ENCODE measurements around the gene CRELD1.

CRELD1 gene

DNA sequence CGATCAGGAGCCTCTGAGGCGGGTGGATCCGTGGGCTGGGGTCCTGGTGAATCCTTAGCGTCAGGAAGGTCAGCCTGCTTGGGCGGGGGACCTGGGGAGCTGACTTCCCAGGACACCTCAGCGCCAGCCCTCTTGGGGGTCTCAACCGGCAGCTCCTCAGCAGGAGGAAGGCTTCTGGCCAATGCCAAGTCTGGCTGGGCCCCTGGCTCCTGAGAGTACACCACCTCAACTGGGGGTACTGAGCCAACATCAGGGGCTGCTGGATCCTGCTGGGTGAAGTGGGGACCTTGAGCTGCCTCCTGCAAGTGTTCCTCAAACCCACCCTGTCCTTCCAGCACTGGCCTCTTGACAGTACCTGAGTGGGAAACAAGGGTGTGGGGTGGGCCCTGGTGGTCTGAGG is 15.5 kb downstream of the CRELD1 start:
- H3K4me3 ChIP-seq = no peak overlapping the region
- H3K27ac ChIP-seq = no peak overlapping the region

- no peak overlapping the region for H3K4me3 ChIP-seq
Measured at GRCh38 chr3:9949626-9950025, 16.0 kb downstream of the CRELD1 start.

DNA sequence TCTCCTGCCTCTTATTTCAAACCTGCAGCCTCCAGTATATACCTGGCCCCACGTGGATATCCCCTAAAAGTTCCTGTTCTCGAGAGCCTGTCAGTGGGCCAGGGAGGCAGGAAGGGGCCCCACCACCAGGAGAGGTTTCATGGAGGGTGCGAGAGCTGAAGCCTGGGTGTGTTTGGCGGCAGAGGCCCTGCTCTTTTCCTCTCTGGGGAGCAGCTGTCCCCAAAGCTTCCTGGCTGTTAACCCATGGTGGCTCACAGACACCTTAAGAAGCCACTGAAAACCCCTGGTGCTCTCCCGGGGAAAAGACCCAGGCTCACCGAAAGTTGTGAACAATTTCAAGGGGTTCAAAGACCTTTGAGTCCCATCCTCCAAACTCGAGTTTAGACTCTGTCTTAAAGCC is 17.5 kb downstream of the CRELD1 start:
- peak overlapping the region in 1 of 7 experiments; percentile 35 for H3K4me3 ChIP-seq
- no peak overlapping the region for H3K27ac ChIP-seq

More at GRCh38 chr3:9949626-9950025, 16.0 kb downstream of the CRELD1 start:
- H3K27ac ChIP-seq = no peak overlapping the region

- H3K27ac ChIP-seq = peak overlapping the region in 3 of 21 experiments; percentile 4 to 31 (median 18)
- peak overlapping the region; percentile 35 to 58 (median 47) for H3K4me3 ChIP-seq
Measured at GRCh38 chr3:9951598-9951961, 17.9 kb downstream of the CRELD1 start.

GRCh38 chr3:9951962-9952805 is 18.6 kb downstream of the CRELD1 start, which contains the start of gene PRRT3:
Gene PRRT3 (minus strand): TSS chr3:9952408. CDS start chr3:9950115, 2,293 bp downstream.
- peak within 1 kb of the TSS; percentile 35 to 58 (median 47) for H3K4me3 ChIP-seq
- H3K27ac ChIP-seq = peak within 1 kb of the TSS in 5 of 21 experiments; percentile 4 to 38 (median 27)

- Histone ChIP-seq H3K27ac (no peak overlapping the region), H3K4me3 (no peak overlapping the region)
Measured at GRCh38 chr3:9955067-9955502, 21.5 kb downstream of the CRELD1 start.

DNA sequence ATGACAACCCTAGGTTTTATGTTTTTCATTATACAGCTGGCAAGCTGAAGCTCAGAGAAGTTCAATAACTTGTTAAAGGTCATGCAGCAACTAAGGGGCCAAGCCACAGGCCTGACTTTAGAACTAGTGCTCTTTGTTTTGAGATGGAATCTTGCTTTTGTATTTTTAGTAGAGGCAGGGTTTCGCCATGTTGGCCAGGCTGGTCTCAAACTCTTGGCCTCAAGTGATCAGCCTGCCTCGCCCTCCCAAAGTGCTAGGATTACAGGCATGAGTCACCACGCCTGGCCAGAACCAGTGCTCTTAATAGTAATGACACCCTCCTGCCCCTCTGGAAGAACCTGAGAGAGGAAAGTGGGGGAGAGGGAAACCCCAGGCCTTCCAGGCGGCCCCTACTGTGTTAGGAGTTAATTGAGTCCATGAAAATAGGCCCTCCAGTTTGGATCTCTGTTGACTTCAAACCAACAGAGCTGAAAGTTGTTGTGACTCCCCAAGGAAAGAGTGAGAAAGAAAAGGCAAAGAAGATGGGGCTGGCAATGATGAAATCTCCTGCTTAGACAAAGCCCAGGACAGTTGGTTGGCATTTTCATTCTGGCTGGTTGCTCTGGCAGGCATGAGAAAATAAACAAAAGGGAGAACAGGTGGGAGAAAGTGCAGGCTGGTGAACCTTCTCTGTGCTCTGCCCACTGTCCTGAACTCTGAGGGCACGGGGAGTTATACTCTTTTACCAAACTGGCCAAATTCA is 22.1 kb downstream of the CRELD1 start:
- Histone ChIP-seq H3K27ac (peak overlapping the region in 5 of 21 experiments; percentile 1 to 45 (median 25)), H3K4me3 (no peak overlapping the region)

DNA sequence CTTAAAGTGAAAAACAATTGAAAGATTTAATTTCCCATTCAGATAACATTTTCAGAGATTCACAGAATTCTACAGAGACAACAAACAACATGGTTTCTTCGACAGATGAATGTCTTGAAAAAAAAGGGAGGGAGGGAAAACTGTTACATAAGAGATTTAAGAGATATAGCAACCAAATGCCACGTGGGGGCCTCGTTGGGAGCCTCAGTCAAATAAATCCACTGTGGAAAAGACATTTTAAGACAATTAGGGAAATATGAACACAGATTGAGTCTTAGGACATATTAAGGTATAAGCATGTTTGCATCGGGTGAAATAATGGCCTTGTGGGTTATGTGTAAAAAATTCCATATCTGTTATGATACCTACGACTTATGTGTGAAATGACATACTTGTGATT is 23.6 kb downstream of the CRELD1 start:
- H3K27ac ChIP-seq = no peak overlapping the region
- H3K4me3 ChIP-seq = no peak overlapping the region

DNA sequence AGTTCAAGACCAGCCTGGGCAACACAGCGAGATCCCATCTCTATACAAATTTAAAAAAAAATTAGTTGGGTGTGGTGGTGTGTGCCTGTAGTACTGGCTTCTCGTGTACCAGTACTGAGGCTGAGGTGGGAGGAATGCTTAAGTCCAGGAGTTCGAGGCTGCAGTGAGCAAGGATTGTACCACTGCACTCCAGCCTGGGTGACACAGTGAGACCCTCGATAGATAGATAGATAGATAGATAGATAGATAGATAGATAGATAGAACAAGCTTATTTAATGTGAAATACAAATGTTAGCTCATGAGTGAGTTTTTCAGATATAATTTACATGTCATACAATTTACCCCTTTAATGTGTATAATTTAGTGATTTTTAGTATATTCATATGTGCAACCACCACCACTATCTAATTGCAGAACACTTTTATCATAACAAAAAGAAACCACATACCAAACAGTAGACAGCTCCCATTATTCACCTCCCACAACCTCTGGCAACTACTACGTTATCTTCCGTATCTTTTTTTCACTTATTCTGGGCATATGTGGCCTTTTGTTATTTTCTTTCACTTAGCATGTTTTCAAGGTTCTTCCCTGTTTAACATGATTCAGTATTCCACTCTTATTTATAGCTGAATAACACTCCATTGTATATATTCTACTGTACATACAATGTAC is 31.7 kb downstream of the CRELD1 start:
- no peak overlapping the region for H3K27ac ChIP-seq
- H3K4me3 ChIP-seq = no peak overlapping the region

DNA sequence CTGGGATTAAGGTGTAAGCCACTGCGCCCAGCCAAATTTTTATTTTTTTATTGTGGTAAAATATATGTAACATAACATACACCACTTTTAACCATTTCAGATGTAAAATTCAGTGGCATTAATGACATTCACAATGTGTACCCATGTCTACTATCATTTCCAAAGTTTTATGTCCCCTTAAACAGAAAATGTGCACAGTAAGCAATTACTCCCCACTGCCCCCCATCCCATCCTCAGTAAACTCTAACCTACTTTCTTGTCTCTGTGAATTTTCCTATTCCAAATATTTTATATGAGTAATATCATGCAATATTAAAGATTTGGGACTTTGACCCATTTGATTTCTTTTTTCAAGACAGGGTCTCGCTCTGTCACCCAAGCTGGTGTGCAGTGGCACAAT is 33.2 kb downstream of the CRELD1 start:
- Histone ChIP-seq H3K4me3 (no peak overlapping the region), H3K27ac (no peak overlapping the region)

GRCh38 chr3:9969632-9970019 is 36.0 kb downstream of the CRELD1 start:
- no peak overlapping the region for H3K27ac ChIP-seq

DNA sequence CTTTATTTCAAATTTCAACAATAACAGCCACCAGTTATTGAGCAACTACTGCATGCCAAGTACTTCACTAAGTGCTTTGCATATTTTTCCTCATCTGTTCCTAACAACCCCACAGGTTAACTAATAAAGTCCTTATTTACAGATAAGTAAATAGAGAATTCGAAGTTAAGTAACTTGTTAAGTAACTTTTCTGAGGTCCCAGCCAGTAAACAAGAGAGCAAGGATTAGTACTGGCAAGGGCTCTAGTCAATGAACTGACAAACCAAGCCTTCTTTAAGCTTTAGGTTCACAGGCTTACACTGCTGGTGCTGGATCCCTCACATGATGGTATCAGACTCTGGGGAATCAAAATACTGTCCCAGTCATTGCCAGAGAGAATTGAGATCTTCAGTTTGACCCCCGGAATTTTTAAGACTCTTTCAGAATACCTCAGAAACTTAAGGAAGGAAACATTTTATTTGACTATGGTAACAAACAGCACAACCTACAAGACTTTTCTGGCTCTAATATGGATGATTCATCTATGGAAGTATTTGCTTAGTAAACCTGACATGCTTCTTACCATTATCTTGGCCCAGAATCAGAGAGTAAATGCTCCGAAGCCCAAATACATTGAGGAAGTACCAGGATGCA is 36.5 kb downstream of the CRELD1 start:
- Histone ChIP-seq H3K27ac (no peak overlapping the region), H3K4me3 (no peak overlapping the region)

More at GRCh38 chr3:9969632-9970019, 36.0 kb downstream of the CRELD1 start:
- no peak overlapping the region for H3K4me3 ChIP-seq

DNA sequence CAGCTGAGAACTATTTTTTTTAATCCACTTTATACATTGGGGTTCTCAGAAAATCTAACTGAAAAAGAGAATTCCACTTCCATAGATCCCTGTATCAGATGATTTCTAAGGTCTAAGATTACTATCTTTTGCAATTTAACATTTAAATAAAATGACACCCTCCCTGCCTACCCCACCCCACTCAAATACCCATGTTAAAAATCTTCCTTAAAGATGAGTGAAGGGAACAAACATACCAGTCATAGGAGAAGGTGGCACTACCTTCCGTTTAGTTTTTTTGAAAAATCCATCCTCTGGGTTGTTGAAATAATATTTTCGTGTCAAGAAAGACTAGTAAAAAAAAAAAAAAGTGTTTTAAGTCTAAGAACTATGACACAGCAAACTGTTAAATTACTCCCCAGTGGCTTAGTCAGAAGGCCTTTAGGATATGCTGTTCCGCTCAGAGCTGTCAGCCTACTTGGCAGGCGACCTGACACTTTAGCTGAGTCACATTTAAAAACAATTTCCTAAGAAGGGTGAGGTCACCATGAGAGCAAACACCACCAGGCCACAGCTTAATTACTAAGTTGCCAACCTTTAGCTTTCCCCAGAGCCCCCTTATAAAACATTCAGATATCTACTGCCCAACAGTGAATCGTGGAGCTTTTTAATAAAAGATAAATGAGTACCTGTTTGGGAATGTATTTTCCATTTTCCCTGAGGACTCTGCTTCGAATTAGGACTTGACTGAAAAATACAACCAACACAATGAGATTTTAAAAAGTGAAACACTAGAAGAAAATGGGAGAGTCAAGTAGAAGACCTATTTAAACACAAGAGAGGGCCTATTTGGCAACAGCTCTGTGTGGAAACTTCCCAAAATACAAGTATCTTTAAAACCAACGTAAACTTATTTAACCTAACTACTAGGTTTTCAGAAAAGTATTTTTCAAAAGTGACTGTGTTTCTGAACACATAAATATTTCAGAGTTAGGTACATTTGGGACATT is 43.4 kb downstream of the CRELD1 start:
- H3K4me3 ChIP-seq = no peak overlapping the region
- H3K27ac ChIP-seq = peak overlapping the region in 15 of 21 experiments; percentile 5 to 82 (median 59)

GRCh38 chr3:9978710-9979305 is 45.2 kb downstream of the CRELD1 start:
- H3K27ac ChIP-seq = peak overlapping the region in 2 of 21 experiments; percentile 18 to 35
- H3K4me3 ChIP-seq = no peak overlapping the region

GRCh38 chr3:9980251-9980650 is 46.6 kb downstream of the CRELD1 start:
- no peak overlapping the region for H3K4me3 ChIP-seq
- H3K27ac ChIP-seq = no peak overlapping the region

- H3K4me3 ChIP-seq = peak overlapping the region; percentile 68 to 99 (median 76)
- peak overlapping the region; percentile 17 to 93 (median 83) for H3K27ac ChIP-seq
Measured at GRCh38 chr3:9986230-9986725, 52.6 kb downstream of the CRELD1 start.

DNA sequence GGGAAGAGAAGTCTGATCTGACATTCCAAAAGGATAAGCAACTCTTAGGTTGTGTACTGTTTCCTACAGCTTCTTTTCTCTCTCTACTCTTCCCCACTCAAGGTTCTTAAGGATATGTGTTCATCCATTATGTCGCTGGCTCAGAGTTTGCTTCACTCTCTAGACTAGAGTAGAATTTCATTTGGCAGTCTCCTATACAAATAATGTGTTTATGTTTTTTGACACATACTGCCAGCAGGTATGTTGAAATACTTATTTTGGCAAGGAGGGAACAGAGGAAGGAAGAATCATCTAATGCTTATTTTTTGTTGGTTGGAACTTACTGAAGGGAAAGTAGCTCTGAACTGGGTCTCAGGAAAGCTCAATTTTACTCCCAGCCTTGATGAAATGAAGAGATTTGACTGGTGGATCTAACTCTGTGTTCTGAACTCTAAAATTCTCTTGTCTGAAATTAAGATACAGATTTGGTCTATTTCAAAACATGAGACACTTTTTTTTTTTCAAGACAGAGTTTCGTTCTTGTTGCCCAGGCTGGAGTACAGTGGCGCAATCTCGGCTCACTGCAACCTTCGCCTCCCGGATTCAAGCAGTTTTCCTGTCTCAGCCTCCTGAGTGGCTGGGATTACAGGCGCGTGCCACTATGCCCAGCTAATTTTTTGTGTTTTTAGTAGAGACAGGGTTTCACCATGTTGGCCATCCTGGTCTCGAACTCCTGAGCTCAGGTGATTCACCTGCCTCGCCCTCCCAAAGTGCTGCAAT is 60.6 kb downstream of the CRELD1 start:
- no peak overlapping the region for H3K4me3 ChIP-seq
- peak overlapping the region in 1 of 21 experiments; percentile 10 for H3K27ac ChIP-seq

Measured in skin epidermis (tissue), 12 donors.